ENCODE data around the gene TEN1.

TEN1 gene

DNA sequence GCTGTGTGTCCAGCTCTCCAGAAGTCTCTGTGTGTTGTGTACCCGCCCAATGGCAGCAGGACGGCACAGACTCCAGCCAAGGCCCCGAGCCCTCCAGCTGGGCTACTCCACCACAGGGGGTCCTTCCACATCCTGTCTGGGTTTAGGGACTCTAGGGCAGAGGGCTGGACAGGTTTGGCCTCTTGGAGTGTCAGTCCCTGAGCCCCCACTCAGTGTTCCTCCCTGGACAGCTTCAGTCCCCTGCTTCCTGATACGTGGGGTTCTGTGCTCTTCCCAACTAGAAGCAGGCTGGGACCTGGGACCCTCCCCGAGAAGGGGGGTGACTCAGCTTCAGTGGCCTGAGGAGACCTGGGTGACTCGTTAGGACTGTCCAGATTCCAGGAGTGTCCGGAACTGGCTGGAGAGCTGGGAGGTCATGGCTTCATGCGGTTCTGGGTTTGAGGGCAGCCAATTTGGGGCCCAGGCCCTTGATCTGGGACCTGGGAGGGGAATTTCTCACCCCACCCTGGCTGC, 25.8 kb downstream of the TEN1 start:
- DNase-seq (ENCODE audit: extremely low spot score, insufficient read length, low read depth) = no peak
- FAIRE-seq = no peak

DNA sequence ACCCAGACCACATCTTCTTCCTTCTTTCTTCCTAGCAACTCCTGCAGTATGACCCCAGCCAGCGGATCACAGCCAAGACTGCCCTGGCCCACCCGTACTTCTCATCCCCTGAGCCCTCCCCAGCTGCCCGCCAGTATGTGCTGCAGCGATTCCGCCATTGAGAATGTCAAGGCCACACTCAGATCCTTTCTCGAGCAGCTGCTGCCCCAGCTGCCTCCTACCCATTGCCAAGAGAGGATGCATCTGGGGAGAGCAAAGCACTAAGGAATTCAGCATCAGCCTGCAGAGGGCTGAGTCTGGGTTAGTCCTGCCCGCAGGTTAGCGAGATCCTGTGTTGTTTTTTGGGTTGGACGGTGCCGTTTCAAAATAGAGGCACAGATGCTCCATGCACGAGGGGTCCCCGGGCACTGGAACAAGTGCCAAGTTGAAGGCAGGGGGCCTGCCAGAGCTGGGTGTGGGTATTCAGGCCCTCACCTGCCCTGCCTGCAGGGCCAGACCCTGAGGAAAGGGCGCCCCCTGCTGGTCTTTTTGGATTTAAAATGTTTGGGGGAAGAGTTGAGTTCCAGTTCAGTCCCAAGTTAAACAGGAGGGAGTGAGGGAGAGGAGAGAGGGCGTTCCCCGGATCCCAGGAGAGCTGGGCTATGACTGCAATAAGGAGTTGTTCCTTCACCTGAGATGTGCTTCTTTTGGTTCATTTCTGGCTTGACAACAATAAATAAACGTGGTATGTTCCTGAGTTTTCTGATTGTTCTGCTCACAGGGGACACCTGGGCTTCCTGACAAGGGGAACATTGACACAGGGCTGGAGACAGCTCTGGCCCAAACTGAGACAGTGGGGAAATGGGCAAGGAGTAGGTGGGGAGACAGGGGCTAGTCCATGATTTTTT, 26.5 kb downstream of the TEN1 start:
- peak; percentile 71 for DNase-seq (ENCODE audit: extremely low spot score, insufficient read length, low read depth)
- FAIRE-seq = peak; percentile 71

DNA sequence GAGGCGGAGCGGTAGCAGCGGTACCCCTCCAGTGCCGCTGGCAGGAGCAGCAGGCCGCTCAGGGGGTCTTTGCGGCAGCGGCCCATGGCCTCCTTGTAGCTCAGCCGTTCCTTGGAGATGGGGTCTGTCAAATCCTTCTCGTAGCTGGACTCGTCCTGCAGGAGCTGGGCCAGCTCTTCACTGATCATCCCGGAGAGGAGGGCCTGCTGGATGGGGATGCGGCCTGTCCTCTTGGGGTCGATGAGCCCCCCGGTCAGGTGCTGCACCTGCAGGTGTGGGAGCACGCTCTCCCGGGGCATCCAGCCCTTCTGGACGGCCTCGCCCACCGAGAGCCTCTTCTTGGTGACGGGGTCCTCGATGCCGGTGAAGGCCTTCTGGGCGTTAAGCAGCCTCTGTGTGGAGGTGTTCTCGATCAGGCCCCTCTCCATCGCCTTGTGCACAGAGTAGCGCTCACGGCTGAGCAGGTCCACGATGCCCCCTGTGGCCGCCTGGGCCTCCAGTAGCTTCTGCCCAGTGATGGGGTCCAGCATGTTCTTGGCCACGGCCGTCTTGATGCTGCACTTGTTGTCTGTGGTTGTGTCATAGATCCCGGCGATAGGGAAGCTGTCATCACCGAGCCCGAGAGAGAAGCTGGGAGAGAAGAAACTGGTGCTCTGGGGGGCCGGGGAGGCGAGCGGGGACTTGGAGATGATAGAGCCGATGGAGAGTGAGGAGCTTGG, 28.2 kb downstream of the TEN1 start:
- FAIRE-seq (no peak), DNase-seq (ENCODE audit: extremely low spot score, insufficient read length, low read depth) (no peak)

- DNase-seq (ENCODE audit: extremely low spot score, insufficient read length, low read depth) (no peak), FAIRE-seq (no peak)
These were observed 28.8 kb downstream of the TEN1 start for GRCh38 chr17:76007850-76008165.

DNA sequence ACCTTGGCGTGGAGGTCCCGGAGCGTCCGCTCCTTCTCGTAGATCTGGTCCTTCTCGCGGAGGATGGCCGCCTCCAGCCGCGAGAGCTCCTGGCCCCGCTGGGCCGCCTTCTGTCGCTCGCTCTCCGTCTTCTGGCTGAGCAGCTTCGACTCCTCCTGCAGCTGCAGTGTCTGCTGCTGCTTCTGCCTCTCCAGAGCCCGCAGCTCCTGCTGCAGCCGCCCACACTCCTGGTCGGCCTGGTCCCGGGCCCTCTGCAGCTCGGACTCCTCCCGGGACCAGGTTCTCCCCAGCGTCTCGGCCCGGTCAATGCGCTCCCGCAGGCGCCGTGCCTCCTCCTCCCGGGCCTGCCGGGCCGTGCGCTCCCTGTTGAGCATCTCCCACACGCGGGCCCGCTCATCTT, 29.2 kb downstream of the TEN1 start:
- DNase-seq (ENCODE audit: extremely low spot score, insufficient read length, low read depth) (no peak), FAIRE-seq (no peak)

GRCh38 chr17:76008630-76009425, 29.8 kb downstream of the TEN1 start:
- DNase-seq (ENCODE audit: extremely low spot score, insufficient read length, low read depth) = no peak
- no peak for FAIRE-seq

GRCh38 chr17:76009447-76009846, 30.4 kb downstream of the TEN1 start:
- DNase-seq (ENCODE audit: extremely low spot score, insufficient read length, low read depth) = no peak
- FAIRE-seq = no peak

DNA sequence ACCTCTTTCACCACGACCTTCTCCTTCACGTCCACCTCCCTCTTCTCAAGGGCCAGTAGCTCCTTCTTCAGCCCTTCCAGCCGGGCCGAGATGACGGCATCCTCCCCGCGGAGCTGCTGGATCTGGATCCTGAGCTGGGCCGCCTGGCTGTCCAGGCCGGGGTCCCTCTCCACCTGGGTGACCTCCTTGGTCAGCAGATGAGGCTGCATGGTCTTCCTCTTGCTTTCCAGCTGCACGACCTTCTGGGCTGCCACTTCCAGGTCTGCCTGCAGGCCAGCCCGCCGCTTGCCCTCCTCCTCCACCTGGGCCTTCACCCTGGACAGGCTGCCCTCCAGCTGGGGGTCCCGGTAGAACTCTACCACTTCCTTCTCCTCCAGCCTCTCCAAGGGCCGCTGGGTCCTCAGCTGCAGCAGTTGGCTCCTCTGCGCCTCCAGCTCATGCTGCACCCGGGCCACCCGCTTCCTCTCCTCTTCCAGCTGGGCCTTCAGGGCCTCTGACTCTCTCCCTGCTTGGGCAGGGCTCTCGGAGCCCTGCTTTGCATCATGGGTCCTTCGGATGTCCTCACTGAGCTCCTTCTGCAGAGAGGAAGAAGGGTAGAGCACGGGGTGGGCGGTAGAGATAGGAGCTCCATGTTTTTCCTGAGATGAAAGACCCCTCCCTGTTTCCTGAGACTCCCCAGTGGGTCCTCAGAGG, 31.1 kb downstream of the TEN1 start:
- no peak for DNase-seq (ENCODE audit: extremely low spot score, insufficient read length, low read depth)
- no peak for FAIRE-seq

DNA sequence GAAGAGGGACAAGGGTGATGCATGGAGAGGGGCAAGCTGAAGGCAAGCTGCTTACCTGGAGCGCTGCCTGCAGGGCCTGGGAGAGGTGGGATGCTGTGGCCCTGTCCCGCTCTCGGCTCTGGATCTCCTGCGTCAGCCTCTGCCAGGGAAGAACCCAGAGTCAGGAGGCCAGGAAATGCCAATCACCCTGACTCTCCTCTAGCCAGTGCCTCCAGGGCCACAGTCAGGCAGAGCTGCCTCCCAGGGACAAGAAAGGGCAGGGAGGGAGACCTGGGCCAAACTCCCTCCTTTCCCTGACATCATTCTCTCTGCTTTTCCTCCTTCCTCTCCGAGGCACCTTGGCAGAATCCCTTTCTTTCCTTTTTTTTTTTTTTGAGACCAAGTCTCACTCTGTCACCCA, 32.9 kb downstream of the TEN1 start:
- no peak for DNase-seq (ENCODE audit: extremely low spot score, insufficient read length, low read depth)
- FAIRE-seq = no peak

DNA sequence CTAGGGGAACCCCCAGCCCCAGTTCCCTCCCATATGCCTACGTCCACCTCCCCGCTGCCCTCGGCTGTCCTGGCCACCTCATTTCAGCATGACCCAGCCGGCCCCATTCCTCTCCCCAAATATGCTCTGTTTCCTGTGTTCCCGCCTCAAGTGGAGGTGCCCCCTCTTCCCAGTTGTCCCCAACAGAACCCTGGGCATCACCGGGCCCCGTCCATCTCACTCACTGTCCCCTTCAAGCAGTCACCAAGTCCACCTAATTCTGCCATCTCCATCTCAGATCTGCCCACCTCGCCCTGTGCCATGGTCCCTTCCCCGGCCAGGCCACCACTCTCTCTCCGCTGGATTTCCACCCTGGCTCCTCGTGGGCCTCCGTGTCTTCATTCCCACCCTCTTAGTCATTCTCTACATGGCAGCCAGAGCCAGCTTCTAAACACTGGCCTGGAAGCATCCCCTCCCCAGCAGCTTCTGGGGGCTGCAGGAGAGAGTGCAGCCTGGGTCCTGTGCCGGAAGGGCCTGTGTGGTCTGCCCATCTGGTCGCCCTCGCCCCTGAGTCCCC, 34.4 kb downstream of the TEN1 start:
- DNase-seq (ENCODE audit: extremely low spot score, insufficient read length, low read depth) (no peak), FAIRE-seq (no peak)

- peak; percentile 86 for DNase-seq (ENCODE audit: extremely low spot score, insufficient read length, low read depth)
- peak; percentile 86 for FAIRE-seq
These were observed 35.3 kb downstream of the TEN1 start for GRCh38 chr17:76014100-76014924.

DNA sequence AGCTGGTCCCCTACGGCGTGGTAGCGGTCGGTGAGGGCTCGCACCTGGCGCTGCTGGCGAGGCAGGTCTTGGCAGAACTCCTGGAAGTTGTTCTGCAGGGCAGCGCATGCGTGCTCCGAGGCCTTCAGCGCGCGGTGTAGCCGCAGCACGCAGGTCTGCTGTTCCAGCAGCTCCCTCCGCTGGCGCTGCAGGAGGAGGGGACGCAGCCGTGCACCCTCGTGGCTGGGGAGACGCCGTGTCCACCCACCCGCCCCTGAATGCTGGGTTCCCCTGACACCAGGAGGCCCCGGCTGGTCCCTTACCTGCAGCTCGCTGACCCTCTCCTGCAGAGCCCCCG, 35.9 kb downstream of the TEN1 start:
- FAIRE-seq = no peak
- no peak for DNase-seq (ENCODE audit: extremely low spot score, insufficient read length, low read depth)

DNA sequence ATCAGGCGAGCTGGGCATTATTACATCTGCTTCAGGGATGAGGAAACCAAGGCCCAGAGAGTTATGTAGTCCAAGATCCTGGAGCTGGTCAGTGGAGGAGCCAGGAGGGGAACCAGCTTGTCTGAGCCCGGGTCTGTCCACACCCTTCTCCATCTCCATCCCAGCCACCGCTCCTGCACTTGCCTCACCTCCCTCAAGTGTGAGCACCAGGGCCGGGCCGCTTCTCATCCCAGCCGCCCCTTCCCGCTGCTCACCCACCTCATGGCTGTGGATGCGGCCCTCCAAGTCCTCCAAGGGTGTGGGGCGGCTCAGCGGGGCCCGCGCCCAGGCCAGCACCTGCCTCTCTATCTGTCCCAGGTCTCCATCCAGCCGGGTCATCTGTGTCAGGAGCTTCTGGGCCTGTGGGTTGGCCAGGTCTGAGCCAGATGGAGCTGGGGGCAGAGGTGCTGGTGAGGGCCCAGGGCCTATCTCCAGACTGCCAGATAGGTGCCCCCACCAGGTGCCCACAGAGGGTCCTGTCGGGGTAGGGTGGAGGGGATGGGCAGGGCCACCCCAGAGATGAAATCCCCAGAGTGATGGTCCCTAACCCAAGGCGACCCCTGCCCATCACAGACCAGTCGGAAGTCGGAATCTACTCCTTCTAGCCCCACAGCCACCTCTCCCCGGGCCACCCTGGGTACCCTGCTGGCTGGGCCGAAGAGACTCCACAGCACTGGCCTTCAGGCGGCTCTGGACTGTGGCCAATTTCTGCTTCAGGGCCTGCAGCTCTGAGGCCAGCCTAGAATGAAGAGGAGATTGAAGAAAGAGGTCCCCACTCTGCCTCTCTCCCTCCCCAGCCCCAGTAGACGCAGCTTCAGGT, 38.7 kb downstream of the TEN1 start:
- DNase-seq (ENCODE audit: extremely low spot score, insufficient read length, low read depth) = no peak
- FAIRE-seq = no peak

DNA sequence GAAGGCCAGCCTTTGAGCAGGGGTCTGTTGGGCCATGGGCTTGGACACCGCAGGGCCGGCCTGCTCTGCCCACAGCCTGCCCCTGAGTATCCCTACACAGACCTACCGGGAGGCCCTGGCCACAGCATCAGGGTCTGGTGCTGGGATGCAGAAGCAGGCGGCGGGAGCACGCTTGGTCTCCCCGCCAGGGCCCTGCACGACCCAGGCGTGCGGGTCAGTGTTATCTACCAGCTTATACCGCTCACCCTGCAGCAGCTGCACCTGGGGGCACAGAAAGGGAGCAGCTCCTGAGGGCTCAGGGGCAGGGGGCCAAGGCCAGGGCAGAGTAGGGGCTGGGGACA, 39.3 kb downstream of the TEN1 start:
- FAIRE-seq = no peak

DNA sequence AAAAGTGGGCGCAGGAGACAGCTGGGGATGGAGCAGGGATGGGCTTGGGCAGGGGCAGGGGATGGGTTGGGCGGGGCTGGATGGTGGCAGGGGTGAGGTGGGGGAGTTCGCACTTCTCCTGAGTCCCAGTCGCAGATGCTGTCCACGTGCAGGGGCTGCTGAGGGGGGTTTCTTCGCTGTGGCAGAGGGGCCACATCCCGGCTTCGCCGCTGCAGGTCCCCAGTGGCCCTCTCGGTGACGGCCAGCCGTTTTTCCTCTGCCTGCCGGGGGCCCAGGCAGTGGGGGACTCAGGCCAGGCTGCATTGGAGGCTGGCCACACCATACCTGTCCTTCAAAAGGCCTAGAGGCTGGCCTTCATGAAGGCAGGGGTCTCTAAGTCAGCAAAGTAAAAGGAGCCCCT, 39.8 kb downstream of the TEN1 start:
- no peak for FAIRE-seq
- no peak for DNase-seq (ENCODE audit: extremely low spot score, insufficient read length, low read depth)

More for the DNA sequence above, 39.3 kb downstream of the TEN1 start:
- no peak for DNase-seq (ENCODE audit: extremely low spot score, insufficient read length, low read depth)

DNA sequence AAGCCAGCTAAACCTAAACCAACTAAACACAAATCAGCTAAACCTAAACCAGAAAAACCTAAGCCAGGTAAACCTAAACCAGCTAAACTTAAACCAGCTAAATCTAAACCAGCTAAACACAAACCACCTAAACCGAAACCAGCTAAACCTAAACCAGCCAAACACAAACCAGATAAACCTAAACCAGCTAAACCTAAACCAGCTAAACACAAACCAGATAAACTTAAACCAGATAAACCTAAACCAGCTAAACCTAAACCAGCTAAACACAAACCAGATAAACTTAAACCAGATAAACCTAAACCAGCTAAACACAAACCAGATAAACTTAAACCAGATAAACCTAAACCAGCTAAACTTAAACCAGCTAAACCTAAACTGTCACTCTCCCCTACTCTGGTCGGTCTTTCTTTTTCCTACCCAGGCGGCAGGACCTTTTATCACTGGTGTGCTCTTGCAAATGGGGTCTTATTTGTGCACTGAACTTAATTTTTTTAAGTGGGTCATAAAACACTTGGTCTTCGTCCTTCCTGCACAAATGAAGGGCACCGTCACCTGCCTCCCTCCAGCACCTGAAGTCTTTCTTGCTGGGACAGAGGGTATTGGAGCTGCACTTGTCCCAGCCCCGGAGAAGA, 40.9 kb downstream of the TEN1 start:
- FAIRE-seq (no peak), DNase-seq (ENCODE audit: extremely low spot score, insufficient read length, low read depth) (no peak)

GRCh38 chr17:76022285-76022684, 43.2 kb downstream of the TEN1 start:
- FAIRE-seq = no peak
- no peak for DNase-seq (ENCODE audit: extremely low spot score, insufficient read length, low read depth)
